A549 (cell line): ENCODE measurements around the gene CHRD.

ENCODE experiments used
- CHD2 ChIP-seq: fragments of 150-350 bp; IDR thresholded peaks from 2 replicates; pipeline ENCODE4 v1.6.1; 2014; ENCODE audit warnings: low read length; ENCODE audit not compliant: partially characterized antibody
- ESRRA ChIP-seq: fragments of 150-350 bp; IDR thresholded peaks from 2 replicates; pipeline ENCODE4 v1.6.1; 2014; ENCODE audit warnings: mild to moderate bottlenecking, low read length, borderline replicate concordance
- HDAC2 ChIP-seq: fragments of 200-600 bp; sonication (generic); IDR thresholded peaks from 2 replicates; pipeline ENCODE4 v1.6.1; 2016
- HOXA7 ChIP-seq: fragments of 250-450 bp; sonication (Bioruptor Pico); IDR thresholded peaks from 2 replicates; pipeline ENCODE4 v1.5.0; 2020; ENCODE audit warnings: mild to moderate bottlenecking, moderate library complexity
- POLR2A ChIP-seq: IDR thresholded peaks from 2 replicates; pipeline ENCODE4 v1.6.1; 2012; ENCODE audit warnings: mild to moderate bottlenecking, low read length
- SMC3 ChIP-seq: fragments of >200 bp; sonication (Bioruptor Twin); formaldehyde crosslinking; IDR thresholded peaks from 3 replicates; pipeline ENCODE4 v1.6.1; 2018; ENCODE audit warnings: inconsistent platforms
- TF ChIP-seq, protein P1 (sequence below): fragments of >200 bp; sonication (Bioruptor Twin); formaldehyde crosslinking; IDR thresholded peaks from 3 replicates; pipeline ENCODE4 v1.5.1; 2016
- TF ChIP-seq, protein P2 (sequence below): fragments of 200-600 bp; sonication (generic); IDR thresholded peaks from 2 replicates; pipeline ENCODE4 v1.6.1; 2016; ENCODE audit warnings: antibody characterized with exemption, mild to moderate bottlenecking, moderate library complexity
- TF ChIP-seq, protein P3 (sequence below): IDR thresholded peaks from 2 replicates; pipeline ENCODE4 v1.6.1; 2012; ENCODE audit warnings: low read depth, borderline replicate concordance
- TF ChIP-seq, protein P4 (sequence below): fragments of 150-350 bp; IDR thresholded peaks from 2 replicates; pipeline ENCODE4 v1.6.1; 2014; ENCODE audit warnings: low read depth, mild to moderate bottlenecking, low read length

DNA sequence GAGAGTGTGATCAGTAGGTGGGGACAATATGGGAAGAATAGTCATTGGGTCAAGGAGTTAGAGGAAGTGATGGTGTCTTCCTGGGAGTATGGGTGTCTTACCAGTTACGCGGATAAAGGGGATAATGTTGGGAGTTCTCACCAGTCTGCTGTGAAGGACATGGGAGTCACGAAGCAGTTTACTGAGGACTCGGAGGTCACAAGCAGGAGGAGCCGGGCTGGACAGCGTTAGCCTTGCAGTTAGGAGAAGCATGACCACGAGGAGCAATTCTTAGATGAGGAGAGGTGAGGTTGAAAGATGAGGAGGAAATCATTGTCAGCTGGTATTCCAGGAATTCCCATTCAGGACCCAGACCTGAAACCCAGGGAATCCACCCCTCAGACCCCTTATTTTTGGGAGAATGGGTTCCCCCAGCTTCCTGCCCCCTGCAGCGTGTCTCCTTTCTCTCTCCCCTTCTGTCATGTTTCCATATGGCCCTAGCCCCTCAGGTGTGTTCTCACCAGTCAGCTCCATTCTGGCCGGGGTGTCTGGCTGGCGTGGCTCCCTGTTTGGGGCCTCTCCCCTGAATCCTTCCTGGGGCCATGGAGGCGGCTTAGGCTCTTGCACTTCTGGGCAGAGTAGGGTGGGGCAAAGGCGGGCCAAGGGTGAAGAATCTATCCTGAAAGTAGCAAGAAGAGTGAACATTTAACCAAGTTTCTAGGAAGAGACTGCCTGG is 4.0 kb upstream of the CHRD start:
- no peak for TF ChIP-seq SMC3
- no peak for TF ChIP-seq HOXA7 (CRISPR knock-in tag)
- TF ChIP-seq, protein P1, sequence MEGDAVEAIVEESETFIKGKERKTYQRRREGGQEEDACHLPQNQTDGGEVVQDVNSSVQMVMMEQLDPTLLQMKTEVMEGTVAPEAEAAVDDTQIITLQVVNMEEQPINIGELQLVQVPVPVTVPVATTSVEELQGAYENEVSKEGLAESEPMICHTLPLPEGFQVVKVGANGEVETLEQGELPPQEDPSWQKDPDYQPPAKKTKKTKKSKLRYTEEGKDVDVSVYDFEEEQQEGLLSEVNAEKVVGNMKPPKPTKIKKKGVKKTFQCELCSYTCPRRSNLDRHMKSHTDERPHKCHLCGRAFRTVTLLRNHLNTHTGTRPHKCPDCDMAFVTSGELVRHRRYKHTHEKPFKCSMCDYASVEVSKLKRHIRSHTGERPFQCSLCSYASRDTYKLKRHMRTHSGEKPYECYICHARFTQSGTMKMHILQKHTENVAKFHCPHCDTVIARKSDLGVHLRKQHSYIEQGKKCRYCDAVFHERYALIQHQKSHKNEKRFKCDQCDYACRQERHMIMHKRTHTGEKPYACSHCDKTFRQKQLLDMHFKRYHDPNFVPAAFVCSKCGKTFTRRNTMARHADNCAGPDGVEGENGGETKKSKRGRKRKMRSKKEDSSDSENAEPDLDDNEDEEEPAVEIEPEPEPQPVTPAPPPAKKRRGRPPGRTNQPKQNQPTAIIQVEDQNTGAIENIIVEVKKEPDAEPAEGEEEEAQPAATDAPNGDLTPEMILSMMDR, result no peak
- no peak for TF ChIP-seq HDAC2
- TF ChIP-seq, protein P2, sequence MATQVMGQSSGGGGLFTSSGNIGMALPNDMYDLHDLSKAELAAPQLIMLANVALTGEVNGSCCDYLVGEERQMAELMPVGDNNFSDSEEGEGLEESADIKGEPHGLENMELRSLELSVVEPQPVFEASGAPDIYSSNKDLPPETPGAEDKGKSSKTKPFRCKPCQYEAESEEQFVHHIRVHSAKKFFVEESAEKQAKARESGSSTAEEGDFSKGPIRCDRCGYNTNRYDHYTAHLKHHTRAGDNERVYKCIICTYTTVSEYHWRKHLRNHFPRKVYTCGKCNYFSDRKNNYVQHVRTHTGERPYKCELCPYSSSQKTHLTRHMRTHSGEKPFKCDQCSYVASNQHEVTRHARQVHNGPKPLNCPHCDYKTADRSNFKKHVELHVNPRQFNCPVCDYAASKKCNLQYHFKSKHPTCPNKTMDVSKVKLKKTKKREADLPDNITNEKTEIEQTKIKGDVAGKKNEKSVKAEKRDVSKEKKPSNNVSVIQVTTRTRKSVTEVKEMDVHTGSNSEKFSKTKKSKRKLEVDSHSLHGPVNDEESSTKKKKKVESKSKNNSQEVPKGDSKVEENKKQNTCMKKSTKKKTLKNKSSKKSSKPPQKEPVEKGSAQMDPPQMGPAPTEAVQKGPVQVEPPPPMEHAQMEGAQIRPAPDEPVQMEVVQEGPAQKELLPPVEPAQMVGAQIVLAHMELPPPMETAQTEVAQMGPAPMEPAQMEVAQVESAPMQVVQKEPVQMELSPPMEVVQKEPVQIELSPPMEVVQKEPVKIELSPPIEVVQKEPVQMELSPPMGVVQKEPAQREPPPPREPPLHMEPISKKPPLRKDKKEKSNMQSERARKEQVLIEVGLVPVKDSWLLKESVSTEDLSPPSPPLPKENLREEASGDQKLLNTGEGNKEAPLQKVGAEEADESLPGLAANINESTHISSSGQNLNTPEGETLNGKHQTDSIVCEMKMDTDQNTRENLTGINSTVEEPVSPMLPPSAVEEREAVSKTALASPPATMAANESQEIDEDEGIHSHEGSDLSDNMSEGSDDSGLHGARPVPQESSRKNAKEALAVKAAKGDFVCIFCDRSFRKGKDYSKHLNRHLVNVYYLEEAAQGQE, result no peak
- TF ChIP-seq, protein P3, sequence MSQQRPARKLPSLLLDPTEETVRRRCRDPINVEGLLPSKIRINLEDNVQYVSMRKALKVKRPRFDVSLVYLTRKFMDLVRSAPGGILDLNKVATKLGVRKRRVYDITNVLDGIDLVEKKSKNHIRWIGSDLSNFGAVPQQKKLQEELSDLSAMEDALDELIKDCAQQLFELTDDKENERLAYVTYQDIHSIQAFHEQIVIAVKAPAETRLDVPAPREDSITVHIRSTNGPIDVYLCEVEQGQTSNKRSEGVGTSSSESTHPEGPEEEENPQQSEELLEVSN, result no peak
- TF ChIP-seq POLR2A, result no peak
- no peak for TF ChIP-seq ESRRA
- TF ChIP-seq CHD2, result no peak
- TF ChIP-seq, protein P4, sequence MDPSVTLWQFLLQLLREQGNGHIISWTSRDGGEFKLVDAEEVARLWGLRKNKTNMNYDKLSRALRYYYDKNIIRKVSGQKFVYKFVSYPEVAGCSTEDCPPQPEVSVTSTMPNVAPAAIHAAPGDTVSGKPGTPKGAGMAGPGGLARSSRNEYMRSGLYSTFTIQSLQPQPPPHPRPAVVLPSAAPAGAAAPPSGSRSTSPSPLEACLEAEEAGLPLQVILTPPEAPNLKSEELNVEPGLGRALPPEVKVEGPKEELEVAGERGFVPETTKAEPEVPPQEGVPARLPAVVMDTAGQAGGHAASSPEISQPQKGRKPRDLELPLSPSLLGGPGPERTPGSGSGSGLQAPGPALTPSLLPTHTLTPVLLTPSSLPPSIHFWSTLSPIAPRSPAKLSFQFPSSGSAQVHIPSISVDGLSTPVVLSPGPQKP, result no peak
